OCI-LY3 (cell line): ENCODE results near the gene ERC1.

Source experiments
- H2AFZ ChIP-seq: fragments of 200-600, 300-600 bp; shearing (Covaris generic); 2 replicates; pipeline ENCODE4 v1.6.0; 2014; ENCODE audit warnings: antibody characterized with exemption, low read depth, low read length
- H3K27ac ChIP-seq: fragments of 200-600, 300-600 bp; sonication (generic); 2 replicates; pipeline ENCODE4 v1.5.1; 2014; ENCODE audit warnings: mild to moderate bottlenecking, low read length, moderate library complexity, mixed read lengths
- H3K27me3 ChIP-seq: fragments of 200-600, 300-600 bp; sonication (generic); 2 replicates; pipeline ENCODE4 v1.6.1; 2014; ENCODE audit warnings: low read depth, low read length, mixed read lengths
- H3K36me3 ChIP-seq: fragments of 200-600, 300-600 bp; sonication (generic); replicated peaks from 2 replicates; pipeline ENCODE3; 2014; ENCODE audit warnings: low read depth, low read length, mixed read lengths
- H3K4me1 ChIP-seq: fragments of 300-600, 200-600 bp; sonication (generic); 2 replicates; pipeline ENCODE4 v1.6.1; 2014; ENCODE audit warnings: low read length, mixed read lengths
- H3K4me2 ChIP-seq: fragments of 200-600, 300-600 bp; sonication (generic); 2 replicates; pipeline ENCODE4 v1.6.1; 2014; ENCODE audit warnings: low read length, mixed read lengths
- H3K4me3 ChIP-seq: fragments of 300-600, 200-600 bp; sonication (generic); 2 replicates; pipeline ENCODE4 v1.5.1; 2014; ENCODE audit warnings: antibody characterized with exemption, mild to moderate bottlenecking, low read length, moderate library complexity
- H3K79me2 ChIP-seq: fragments of 300-600, 200-600 bp; shearing (Covaris generic); 2 replicates; pipeline ENCODE4 v1.6.1; 2014; ENCODE audit warnings: mild to moderate bottlenecking, low read length, mixed read lengths
- H3K9ac ChIP-seq: fragments of 300-600, 200-600 bp; shearing (Covaris generic); 2 replicates; pipeline ENCODE4 v1.6.0; 2014; ENCODE audit warnings: mild to moderate bottlenecking, low read length, moderate library complexity
- H3K9me3 ChIP-seq: fragments of 200-600, 300-600 bp; shearing (Covaris generic); 2 replicates; pipeline ENCODE4 v1.6.1; 2014; ENCODE audit warnings: low read length, mixed read lengths; ENCODE audit not compliant: insufficient read depth
- H4K20me1 ChIP-seq: fragments of 200-600, 300-600 bp; sonication (generic); 2 replicates; pipeline ENCODE4 v1.6.1; 2016; ENCODE audit warnings: low read length, mixed read lengths; ENCODE audit not compliant: insufficient read depth
- CTCF ChIP-seq: fragments of 200-600, 300-600 bp; sonication (generic); IDR thresholded peaks from 2 replicates; pipeline ENCODE4 v1.5.1; 2014; ENCODE audit warnings: antibody characterized with exemption, low read length, low read depth
- EZH2phosphoT487 ChIP-seq: fragments of 200-600 bp; shearing (Covaris generic); IDR thresholded peaks from 2 replicates; pipeline ENCODE4 v1.6.1; 2018; ENCODE audit warnings: antibody characterized with exemption, mixed run types, low read depth

The ERC1 gene

GRCh38 chr12:1318327-1319031 is 327.5 kb downstream of the ERC1 start:
- Histone ChIP-seq H3K27ac (peak overlapping the region; percentile 27), H3K4me3 (peak overlapping the region; percentile 6; the same call in 1 of the 2 replicates), H2AFZ (no peak overlapping the region; the same call in 1 of the 2 replicates), H4K20me1 (no peaks in the 10 kb centered on the region), H3K79me2 (no peaks in the 10 kb centered on the region), H3K4me2 (peak overlapping the region; percentile 43), H3K36me3 (peaks cover 10% of the 10 kb centered on the region), H3K4me1 (peaks cover 34% of the 10 kb centered on the region), H3K9me3 (peaks cover 5% of the 10 kb centered on the region; the same call in 1 of the 2 replicates), H3K27me3 (no peaks in the 10 kb centered on the region), H3K9ac (no peak overlapping the region)
- TF ChIP-seq CTCF (no peak), EZH2phosphoT487 (no peak)

GRCh38 chr12:1319212-1319611 is 328.2 kb downstream of the ERC1 start:
- no peak overlapping the region for H3K4me3 ChIP-seq
- H3K9me3 ChIP-seq = peaks cover 3% of the 10 kb centered on the region; the same call in 1 of the 2 replicates
- no peak overlapping the region for H3K9ac ChIP-seq
- H3K4me1 ChIP-seq = peaks cover 34% of the 10 kb centered on the region
- no peaks in the 10 kb centered on the region for H3K27me3 ChIP-seq
- peaks cover 7% of the 10 kb centered on the region for H3K36me3 ChIP-seq
- peak overlapping the region; percentile 27 for H3K27ac ChIP-seq
- H3K79me2 ChIP-seq = no peaks in the 10 kb centered on the region
- peak overlapping the region; percentile 43 for H3K4me2 ChIP-seq
- no peak for TF ChIP-seq EZH2phosphoT487
- no peak for TF ChIP-seq CTCF
- H2AFZ ChIP-seq = no peak overlapping the region
- H4K20me1 ChIP-seq = no peaks in the 10 kb centered on the region

DNA sequence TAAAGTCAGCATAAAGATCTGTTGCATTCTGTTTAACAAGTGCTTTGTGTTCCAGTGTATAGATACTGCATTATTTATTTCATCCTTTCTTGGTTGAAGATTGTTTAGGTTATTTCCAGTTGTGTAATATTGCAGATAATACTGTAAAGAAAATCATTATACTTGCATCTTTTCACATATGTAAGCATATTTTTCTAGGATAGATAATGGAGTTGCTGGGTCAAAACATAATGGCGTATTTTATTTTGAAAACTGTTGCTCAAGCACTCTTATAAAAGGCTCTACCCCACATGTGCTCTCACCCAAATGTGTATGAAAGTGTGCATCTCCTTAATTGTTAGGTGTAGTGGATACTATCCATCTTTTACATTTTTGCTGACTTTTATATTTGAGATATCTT is 329.0 kb downstream of the ERC1 start:
- Histone ChIP-seq H3K9ac (no peak overlapping the region), H3K79me2 (no peaks in the 10 kb centered on the region)

More for the DNA sequence above, 329.0 kb downstream of the ERC1 start:
- Histone ChIP-seq H3K4me1 (peaks cover 39% of the 10 kb centered on the region), H3K4me3 (no peak overlapping the region), H2AFZ (no peak overlapping the region), H4K20me1 (no peaks in the 10 kb centered on the region), H3K27ac (no peak overlapping the region), H3K27me3 (no peaks in the 10 kb centered on the region), H3K9me3 (no peaks in the 10 kb centered on the region), H3K36me3 (peaks cover 4% of the 10 kb centered on the region), H3K4me2 (no peak overlapping the region)
- TF ChIP-seq CTCF (no peak), EZH2phosphoT487 (no peak)
